HEK293T (cell line): ENCODE measurements around the gene APCDD1.

Experiments used
- CTCF ChIA-PET: fragments of 350-600 bp; formaldehyde crosslinking; extraction: SDS; loops from one replicate; lab custom pipeline; 2021; ENCODE audit warnings: antibody characterized with exemption, inconsistent platforms; lab: Yijun Ruan, JAX
- POLR2A ChIA-PET: fragments of 350-600 bp; formaldehyde crosslinking; extraction: SDS; loops from one replicate; lab custom pipeline; 2020; ENCODE audit warnings: antibody characterized with exemption, inconsistent platforms; lab: Yijun Ruan, JAX
- DNase-seq: peaks from one replicate; pipeline ENCODE4 v3.0.0; 2012; ENCODE audit warnings: mixed read lengths; ENCODE audit errors: extremely low spot score
- ARNT ChIP-seq: fragments of 450-650 bp; IDR thresholded peaks from 2 replicates; pipeline ENCODE4 v1.6.1; 2017; ENCODE audit warnings: mild to moderate bottlenecking
- BHLHE40 ChIP-seq: fragments of 450-650 bp; IDR thresholded peaks from 2 replicates; pipeline ENCODE4 v1.6.1; 2016; ENCODE audit warnings: mild to moderate bottlenecking, moderate library complexity, borderline replicate concordance
- CTBP1 ChIP-seq: fragments of 450-650 bp; IDR thresholded peaks from 2 replicates; pipeline ENCODE4 v1.6.1; 2016; ENCODE audit warnings: borderline replicate concordance
- ELF4 ChIP-seq: fragments of 450-650 bp; IDR thresholded peaks from 2 replicates; pipeline ENCODE4 v1.6.1; 2017; ENCODE audit warnings: antibody characterized with exemption
- FOXA1 ChIP-seq: fragments of 450-650 bp; IDR thresholded peaks from 2 replicates; pipeline ENCODE4 v1.6.1; 2016; ENCODE audit warnings: mild to moderate bottlenecking
- FOXK2 ChIP-seq: fragments of 450-650 bp; IDR thresholded peaks from 2 replicates; pipeline ENCODE4 v1.6.1; 2016; ENCODE audit warnings: mild to moderate bottlenecking
- FOXM1 ChIP-seq: fragments of 450-650 bp; IDR thresholded peaks from 2 replicates; pipeline ENCODE4 v1.6.1; 2017; ENCODE audit warnings: mild to moderate bottlenecking, borderline replicate concordance
- HDGF ChIP-seq: fragments of 450-650 bp; IDR thresholded peaks from 2 replicates; pipeline ENCODE4 v1.6.1; 2017; ENCODE audit warnings: antibody characterized with exemption, borderline replicate concordance
- L3MBTL2 ChIP-seq: fragments of 450-650 bp; conservative IDR thresholded peaks from 2 replicates; pipeline ENCODE4 v1.6.1; 2016; ENCODE audit warnings: mild to moderate bottlenecking
- LEF1 ChIP-seq: fragments of 450-650 bp; IDR thresholded peaks from 2 replicates; pipeline ENCODE4 v1.6.1; 2017; ENCODE audit warnings: mild to moderate bottlenecking, borderline replicate concordance
- NFRKB ChIP-seq: fragments of 450-650 bp; IDR thresholded peaks from 2 replicates; pipeline ENCODE4 v1.6.1; 2016; ENCODE audit warnings: mild to moderate bottlenecking, moderate library complexity
- SP1 ChIP-seq: fragments of 450-650 bp; IDR thresholded peaks from 2 replicates; pipeline ENCODE4 v1.6.1; 2017
- SUZ12 ChIP-seq: fragments of 450-650 bp; IDR thresholded peaks from 2 replicates; pipeline ENCODE4 v1.6.1; 2016; ENCODE audit warnings: mild to moderate bottlenecking
- TARDBP ChIP-seq: fragments of 450-650 bp; IDR thresholded peaks from 2 replicates; pipeline ENCODE4 v1.6.1; 2016
- ZNF384 ChIP-seq: fragments of 450-650 bp; IDR thresholded peaks from 2 replicates; pipeline ENCODE4 v1.6.1; 2016
- TF ChIP-seq, protein P1 (sequence below): fragments of 450-650 bp; IDR thresholded peaks from 2 replicates; pipeline ENCODE4 v1.6.1; 2016

APCDD1 gene

DNA sequence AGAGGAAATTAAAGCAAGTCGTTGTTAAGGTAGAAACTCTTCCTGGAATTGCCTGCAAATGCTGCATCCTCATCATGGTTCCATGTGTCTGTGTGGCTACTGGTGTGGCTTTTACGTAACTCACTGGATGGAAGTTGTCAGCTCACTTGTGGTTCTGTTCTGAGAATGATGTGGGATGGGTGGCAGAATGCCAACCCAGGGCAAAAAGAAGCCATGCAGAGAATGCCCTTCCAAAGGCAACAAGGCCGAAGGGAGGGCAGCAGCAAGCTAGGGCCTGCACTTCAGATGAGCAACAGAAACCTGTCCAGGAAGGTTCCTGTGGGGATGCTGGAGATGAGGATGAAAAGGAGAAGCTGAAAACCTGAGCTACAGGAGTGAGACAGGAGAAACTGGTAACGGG, 61.0 kb downstream of the APCDD1 start:
- TF ChIP-seq SP1 (no peak), FOXM1 (no peak), HDGF (no peak)
- no peak for DNase-seq
- ChIA-PET POLR2A (no interaction called here), CTCF (interaction anchor here (0.6 kb wide), 1 partner anchor 509 kb away, joined by 3 read pairs; no protein-coding TSS in a partner anchor)

DNA sequence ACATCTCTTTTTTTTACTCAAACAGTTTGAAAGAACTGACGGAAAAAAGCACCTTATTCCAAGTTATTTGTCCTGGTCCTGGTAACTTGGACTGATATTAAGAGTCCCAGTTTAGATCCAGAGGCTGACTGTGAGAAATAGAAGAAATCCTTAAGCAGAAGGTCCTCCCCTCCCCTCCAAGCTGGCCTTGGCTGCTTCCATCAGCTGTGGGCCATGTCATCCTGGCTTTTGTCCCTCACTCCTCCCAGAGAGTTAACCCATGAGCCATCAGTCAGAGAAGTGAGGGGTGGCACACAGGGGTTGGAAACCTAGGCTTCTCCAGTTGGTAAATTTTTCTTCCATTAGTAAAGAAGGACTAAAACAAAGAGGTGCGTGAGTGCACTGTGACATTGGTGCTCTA, 61.6 kb downstream of the APCDD1 start:
- no peak for DNase-seq
- TF ChIP-seq FOXA1 (no peak), CTBP1 (no peak), BHLHE40 (no peak), ELF4 (no peak), ARNT (no peak), TARDBP (no peak), SUZ12 (no peak), FOXK2 (no peak), NFRKB (no peak), FOXM1 (no peak), SP1 (no peak), L3MBTL2 (no peak), HDGF (no peak), ZNF384 (no peak), LEF1 (no peak)
- TF ChIP-seq, protein P1, sequence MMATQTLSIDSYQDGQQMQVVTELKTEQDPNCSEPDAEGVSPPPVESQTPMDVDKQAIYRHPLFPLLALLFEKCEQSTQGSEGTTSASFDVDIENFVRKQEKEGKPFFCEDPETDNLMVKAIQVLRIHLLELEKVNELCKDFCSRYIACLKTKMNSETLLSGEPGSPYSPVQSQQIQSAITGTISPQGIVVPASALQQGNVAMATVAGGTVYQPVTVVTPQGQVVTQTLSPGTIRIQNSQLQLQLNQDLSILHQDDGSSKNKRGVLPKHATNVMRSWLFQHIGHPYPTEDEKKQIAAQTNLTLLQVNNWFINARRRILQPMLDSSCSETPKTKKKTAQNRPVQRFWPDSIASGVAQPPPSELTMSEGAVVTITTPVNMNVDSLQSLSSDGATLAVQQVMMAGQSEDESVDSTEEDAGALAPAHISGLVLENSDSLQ = no peak
- POLR2A ChIA-PET = no interaction called here
- CTCF ChIA-PET = interaction anchor here (0.6 kb wide), 2 partner anchors 132 to 510 kb away, joined by 3 read pairs; no protein-coding TSS in a partner anchor

DNA sequence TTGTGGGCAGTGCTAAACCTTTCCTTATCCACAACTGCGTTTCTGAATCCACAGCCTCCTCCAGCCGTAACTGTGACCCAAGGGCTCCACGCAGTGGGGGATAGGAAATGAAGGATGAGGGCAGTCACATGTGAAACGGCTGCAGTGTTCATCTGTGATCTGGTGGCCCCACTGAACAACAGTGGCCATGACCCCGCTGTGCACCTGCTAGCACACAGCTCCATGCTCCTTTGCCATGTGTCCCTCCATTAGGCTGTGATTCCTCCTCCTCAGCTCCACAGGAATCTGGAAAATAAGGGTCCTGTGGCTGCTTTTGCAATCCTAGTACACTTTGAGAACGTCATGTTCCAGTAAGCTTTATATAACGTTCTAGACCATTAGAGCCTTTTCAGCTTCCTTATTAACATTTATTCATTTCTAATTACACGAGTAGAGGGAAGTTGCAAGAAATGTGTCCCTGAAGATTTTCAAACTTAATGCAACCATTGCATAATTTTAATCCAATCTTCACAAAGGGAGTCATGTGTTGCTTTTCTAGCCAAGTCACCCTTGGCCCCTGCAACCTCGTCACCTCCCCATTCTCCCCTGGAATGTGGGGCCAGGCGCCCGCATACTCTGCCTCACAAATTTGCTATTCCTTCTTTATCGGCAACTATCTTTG, 64.3 kb downstream of the APCDD1 start:
- TF ChIP-seq L3MBTL2 (no peak), FOXA1 (no peak), SP1 (no peak), CTBP1 (no peak), FOXK2 (no peak), ELF4 (no peak), ZNF384 (no peak), SUZ12 (no peak), TARDBP (no peak), BHLHE40 (no peak), NFRKB (no peak), HDGF (no peak), ARNT (no peak), FOXM1 (no peak), LEF1 (no peak)
- TF ChIP-seq, protein P1 = no peak
- ChIA-PET CTCF (no interaction called here), POLR2A (no interaction called here)
- peak; percentile 10 for DNase-seq

DNA sequence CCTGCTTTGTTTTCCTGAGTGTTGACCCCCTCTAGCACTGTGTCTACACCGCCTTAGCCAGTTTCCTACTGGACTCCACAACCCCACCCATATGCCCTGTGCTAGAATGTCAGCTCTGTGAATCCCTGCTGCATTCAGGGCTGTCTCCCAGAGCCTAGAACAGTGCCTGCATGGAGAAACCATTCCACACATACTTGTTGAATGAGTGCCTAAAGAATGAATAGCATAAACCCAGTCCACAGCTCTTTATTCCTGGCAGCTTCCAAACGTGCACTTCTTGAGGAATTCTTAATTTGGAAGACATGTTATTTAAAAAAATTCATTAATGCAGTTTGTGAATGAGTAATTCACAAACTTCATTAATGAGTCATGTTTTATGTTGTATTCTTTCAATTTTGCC, 64.9 kb downstream of the APCDD1 start:
- DNase-seq = no peak
- ChIA-PET POLR2A (no interaction called here), CTCF (interaction anchor here (1.3 kb wide), 1 partner anchor 548 kb away, joined by 5 read pairs; no protein-coding TSS in a partner anchor)
- no peak for TF ChIP-seq FOXK2
- TF ChIP-seq NFRKB = no peak
- no peak for TF ChIP-seq FOXM1
- TF ChIP-seq HDGF = no peak
- TF ChIP-seq CTBP1 = no peak
- TF ChIP-seq SUZ12 = no peak
- no peak for TF ChIP-seq LEF1
- no peak for TF ChIP-seq TARDBP
- TF ChIP-seq ELF4 = no peak
- no peak for TF ChIP-seq BHLHE40
- TF ChIP-seq, protein P1 = no peak
- TF ChIP-seq L3MBTL2 = no peak
- no peak for TF ChIP-seq SP1
- no peak for TF ChIP-seq ZNF384
- TF ChIP-seq FOXA1 = no peak
- TF ChIP-seq ARNT = no peak

DNA sequence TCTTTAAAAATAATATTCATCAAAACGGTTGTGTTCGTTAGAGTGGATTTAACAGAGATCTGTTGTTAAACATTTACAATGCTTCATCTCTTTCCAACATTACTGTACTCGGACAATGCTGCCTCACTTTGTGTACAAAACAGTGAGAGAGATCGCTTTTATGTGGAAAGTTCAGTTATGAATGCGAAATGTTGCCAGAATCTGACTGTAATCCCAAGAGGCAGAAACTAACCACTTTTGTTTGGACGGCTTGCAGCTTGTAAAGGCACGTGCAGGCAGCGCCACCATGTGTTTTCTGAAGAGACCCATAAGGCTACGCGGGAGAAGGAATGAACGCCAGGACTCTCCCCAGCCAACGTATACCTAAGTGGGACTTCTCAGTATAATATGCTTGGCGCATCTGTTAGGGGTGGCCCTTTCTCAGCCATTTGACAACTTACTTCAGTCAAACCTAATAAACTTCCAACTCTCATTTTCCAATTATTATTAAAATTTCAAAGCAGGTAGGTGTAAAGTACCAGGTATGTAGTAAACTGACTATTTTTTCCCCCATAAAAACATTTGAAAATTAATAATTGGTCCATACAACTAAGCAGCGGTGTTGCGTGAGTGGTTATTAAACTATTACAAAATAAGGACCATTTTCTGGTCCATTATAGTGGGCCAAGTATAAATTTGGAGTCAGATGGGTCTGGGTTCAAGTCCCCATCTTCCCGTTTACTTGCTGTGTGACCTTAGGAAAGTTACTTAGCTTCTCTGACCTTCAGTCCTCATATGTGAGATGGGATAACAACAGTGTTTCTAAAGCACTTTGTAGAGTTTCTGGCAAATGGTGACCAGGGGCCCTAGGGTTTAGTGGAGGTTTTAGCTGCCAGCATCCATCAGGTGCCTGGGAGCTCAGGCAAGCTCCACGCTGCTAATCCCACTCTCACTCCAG, 65.8 kb downstream of the APCDD1 start:
- CTCF ChIA-PET = interaction anchor here (0.6 to 1.4 kb wide), 3 partner anchors 547 to 887 kb away, joined by 3 to 5 read pairs (median 4); no protein-coding TSS in a partner anchor
- POLR2A ChIA-PET = no interaction called here

More for the DNA sequence above, 65.8 kb downstream of the APCDD1 start:
- peak; percentile 64 for DNase-seq
- TF ChIP-seq BHLHE40 (no peak), SUZ12 (no peak), SP1 (no peak), NFRKB (no peak), ARNT (no peak), ZNF384 (no peak), HDGF (no peak), LEF1 (no peak), FOXA1 (no peak), FOXK2 (no peak), L3MBTL2 (no peak; the same call in 1 of the 2 replicates), ELF4 (no peak), FOXM1 (no peak), TARDBP (no peak), CTBP1 (no peak)
- TF ChIP-seq, protein P1 = no peak
